H1 (cell line): ENCODE measurements around the gene CUBN. TPM values are rescaled to one million over a fixed set of nuclear protein-coding genes. Genes with fewer than 3 reads are reported as not detected.

Experiments used
- ASH2L ChIP-seq: fragments of 200-600, 300-600 bp; sonication (generic); IDR thresholded peaks from one replicate; pipeline ENCODE4 v1.7.1; 2017; ENCODE audit warnings: low read length
- CHD7 ChIP-seq: fragments of 300-600 bp; sonication (generic); IDR thresholded peaks from 2 replicates; pipeline ENCODE4 v1.7.1; 2012; ENCODE audit warnings: low read length, moderate library complexity, mild to moderate bottlenecking, inconsistent platforms; ENCODE audit not compliant: insufficient replicate concordance
- FOSL1 ChIP-seq: IDR thresholded peaks from 2 replicates; pipeline ENCODE4 v1.6.1; 2011; ENCODE audit warnings: mild to moderate bottlenecking, low read depth, low read length, moderate library complexity; ENCODE audit not compliant: insufficient read depth
- JUND ChIP-seq: IDR thresholded peaks from 2 replicates; pipeline ENCODE4 v1.6.1; 2011; ENCODE audit warnings: mild to moderate bottlenecking, improper control_type of control experiment, low read length
- POLR2AphosphoS5 ChIP-seq: IDR thresholded peaks from 2 replicates; pipeline ENCODE4 v1.6.1; 2011; ENCODE audit warnings: low read depth, low read length
- RAD21 ChIP-seq, 2 experiments: IDR thresholded peaks in 1 of 2; conservative IDR thresholded peaks in 1 of 2; 2 replicates each; pipeline ENCODE4 v1.6.1; 2011; ENCODE audit warnings: low read depth in 2 of 2, low read length in 2 of 2, improper control_type of control experiment in 1 of 2, inconsistent platforms in 1 of 2, mild to moderate bottlenecking in 1 of 2, moderate library complexity in 1 of 2
- SIX5 ChIP-seq: IDR thresholded peaks from 2 replicates; pipeline ENCODE4 v1.6.1; 2011; ENCODE audit warnings: mild to moderate bottlenecking, low read depth, low read length
- TAF7 ChIP-seq: optimal IDR thresholded peaks from 2 replicates; pipeline ENCODE3; 2011; ENCODE audit warnings: low read depth, mild to moderate bottlenecking, inconsistent platforms, low read length, moderate library complexity, borderline replicate concordance
- TCF12 ChIP-seq: IDR thresholded peaks from 2 replicates; pipeline ENCODE4 v1.6.1; 2011; ENCODE audit warnings: low read depth, mild to moderate bottlenecking, low read length
- TEAD4 ChIP-seq: IDR thresholded peaks from 2 replicates; pipeline ENCODE4 v1.6.1; 2012; ENCODE audit warnings: low read depth, low read length, inconsistent platforms, mixed read lengths
- ZNF274 ChIP-seq: IDR thresholded peaks from 2 replicates; pipeline ENCODE4 v1.7.0; 2012; ENCODE audit warnings: low read length, borderline replicate concordance; ENCODE audit errors: extremely low read depth
- polyA plus RNA-seq, 7 experiments: library from polyadenylated mRNA; depleted of rRNA in 3 of 7; stranded (reverse) in 5 of 7; unstranded in 2 of 7; fragments of >200 nt in 5 of 7; fragments of 200-250 nt in 2 of 7; gene quantifications; 1 replicate in 5 of 7; 2 replicates in 1 of 7; 4 replicates in 1 of 7; pipeline versions ENCODE4 v1.2.1 to v1.2.3, GENCODE V29; 2011 to 2013; ENCODE audit warnings: missing spikeins in 2 of 7, mixed read lengths in 2 of 7
- total RNA-seq: library from RNA; stranded (reverse); fragmentation: NEBNext Ultra II Directional; extraction: Animal tissue kit (Norgen Biotek cat#: 25700); gene quantifications from 2 replicates; pipeline ENCODE4 v1.2.1, GENCODE V29; 2021

CUBN gene
- total and polyA plus RNA-seq, 2 of the 8 experiments (the other 6 are each of a cell fraction or from before 2014, with no cell fraction given): 0.04 to 0.08 TPM

GRCh38 chr10:16787361-16787791 is 342.2 kb downstream of the CUBN start (continued):
- TF ChIP-seq CHD7: no peak
- no peak for TF ChIP-seq TEAD4
- no peak for TF ChIP-seq RAD21 (IDR thresholded peaks at IDR 0.05 in 1 of 2, conservative IDR thresholded peaks at IDR 0.05 in 1 of 2; ENCODE audit: low read depth in 2 of 2, low read length in 2 of 2)
- no peak for TF ChIP-seq SIX5
- no peak for TF ChIP-seq TAF7
- TF ChIP-seq ASH2L: no peak
- no peak for TF ChIP-seq POLR2AphosphoS5
- TF ChIP-seq ZNF274: no peak
- TF ChIP-seq TCF12: no peak
- no peak for TF ChIP-seq FOSL1
- no peak for TF ChIP-seq JUND
